ENCODE results near the gene MEX3B.

MEX3B gene

DNA sequence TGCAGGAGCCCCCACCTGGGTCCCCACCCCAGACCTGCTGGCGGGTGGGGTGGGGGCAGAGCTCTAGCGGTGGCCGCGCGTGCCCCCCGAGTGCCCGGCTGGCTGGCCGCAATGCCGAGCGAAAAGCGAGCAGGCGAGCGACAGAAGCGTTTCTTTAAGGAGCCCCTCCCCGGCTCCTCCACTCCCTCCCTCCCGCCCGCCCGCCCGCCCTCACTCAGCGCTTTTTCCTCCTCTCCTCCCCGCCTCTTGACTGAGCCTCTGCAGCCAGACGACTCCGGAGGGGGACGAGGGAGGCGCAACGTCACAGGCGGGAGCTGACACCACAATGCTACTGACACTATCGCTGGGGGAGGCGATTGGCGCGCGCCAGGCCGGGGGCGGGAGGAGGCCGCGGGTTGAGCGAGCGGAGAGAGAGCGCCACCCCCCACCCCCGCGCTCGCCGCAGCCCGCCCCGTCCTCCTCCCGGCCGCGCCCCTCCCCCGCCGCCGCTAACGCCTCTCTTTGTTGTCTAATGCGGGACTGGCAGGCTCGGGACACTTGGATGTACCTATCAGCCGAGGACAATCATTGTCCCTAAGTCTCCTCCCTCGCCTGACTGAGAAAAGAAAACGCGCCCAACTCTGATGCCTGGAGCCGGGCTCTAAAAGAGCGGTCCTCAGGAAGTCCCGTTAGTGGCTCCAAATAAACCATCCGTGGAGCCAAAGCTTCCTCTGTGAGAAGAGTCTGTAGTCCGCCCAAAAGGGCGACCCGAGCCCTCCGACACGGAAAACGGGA, at the start of gene MEX3B:
Gene MEX3B (minus strand): TSS at position 127 of the 774 bp plus-strand sequence. CDS start 313 bp downstream, outside the sequence.
- peak; percentile 98 for DNase-seq (ENCODE audit: low read depth)
- peak within 1 kb of the TSS; percentile 83 for H3K4me3 ChIP-seq (replicated peaks; ENCODE audit: low read depth, low read length)
- TF ChIP-seq, protein P1, sequence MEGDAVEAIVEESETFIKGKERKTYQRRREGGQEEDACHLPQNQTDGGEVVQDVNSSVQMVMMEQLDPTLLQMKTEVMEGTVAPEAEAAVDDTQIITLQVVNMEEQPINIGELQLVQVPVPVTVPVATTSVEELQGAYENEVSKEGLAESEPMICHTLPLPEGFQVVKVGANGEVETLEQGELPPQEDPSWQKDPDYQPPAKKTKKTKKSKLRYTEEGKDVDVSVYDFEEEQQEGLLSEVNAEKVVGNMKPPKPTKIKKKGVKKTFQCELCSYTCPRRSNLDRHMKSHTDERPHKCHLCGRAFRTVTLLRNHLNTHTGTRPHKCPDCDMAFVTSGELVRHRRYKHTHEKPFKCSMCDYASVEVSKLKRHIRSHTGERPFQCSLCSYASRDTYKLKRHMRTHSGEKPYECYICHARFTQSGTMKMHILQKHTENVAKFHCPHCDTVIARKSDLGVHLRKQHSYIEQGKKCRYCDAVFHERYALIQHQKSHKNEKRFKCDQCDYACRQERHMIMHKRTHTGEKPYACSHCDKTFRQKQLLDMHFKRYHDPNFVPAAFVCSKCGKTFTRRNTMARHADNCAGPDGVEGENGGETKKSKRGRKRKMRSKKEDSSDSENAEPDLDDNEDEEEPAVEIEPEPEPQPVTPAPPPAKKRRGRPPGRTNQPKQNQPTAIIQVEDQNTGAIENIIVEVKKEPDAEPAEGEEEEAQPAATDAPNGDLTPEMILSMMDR (IDR thresholded peaks at IDR 0.05; ENCODE audit: low read length, missing control alignments): no peak

DNA sequence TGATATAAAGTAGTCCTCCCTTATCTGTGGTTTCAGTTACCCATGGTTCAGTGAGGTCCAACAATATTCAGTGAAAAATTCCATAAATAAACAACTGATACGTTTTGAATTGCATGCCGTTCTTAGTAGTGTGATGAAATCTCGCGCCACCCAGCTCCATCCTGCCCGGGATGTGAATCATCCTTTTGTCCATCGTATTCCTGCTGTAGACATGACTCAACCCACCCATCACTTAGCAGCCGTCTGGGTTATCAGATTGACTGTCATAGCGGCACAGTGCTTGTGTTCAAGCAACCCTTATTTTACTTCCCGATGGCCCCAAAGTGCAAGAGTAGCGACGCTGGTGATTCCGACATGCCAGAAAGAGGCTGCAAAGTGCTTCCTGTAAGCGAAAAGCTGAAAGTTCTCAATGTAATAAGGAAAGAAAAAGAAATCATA, 48.0 kb upstream of the MEX3B start:
- peak overlapping the region; percentile 25 for H3K4me3 ChIP-seq (replicated peaks; ENCODE audit: low read depth, low read length)
- DNase-seq (ENCODE audit: low read depth): peak; percentile 94
- TF ChIP-seq, protein P1 (IDR thresholded peaks at IDR 0.05; ENCODE audit: low read length, missing control alignments): no peak

DNA sequence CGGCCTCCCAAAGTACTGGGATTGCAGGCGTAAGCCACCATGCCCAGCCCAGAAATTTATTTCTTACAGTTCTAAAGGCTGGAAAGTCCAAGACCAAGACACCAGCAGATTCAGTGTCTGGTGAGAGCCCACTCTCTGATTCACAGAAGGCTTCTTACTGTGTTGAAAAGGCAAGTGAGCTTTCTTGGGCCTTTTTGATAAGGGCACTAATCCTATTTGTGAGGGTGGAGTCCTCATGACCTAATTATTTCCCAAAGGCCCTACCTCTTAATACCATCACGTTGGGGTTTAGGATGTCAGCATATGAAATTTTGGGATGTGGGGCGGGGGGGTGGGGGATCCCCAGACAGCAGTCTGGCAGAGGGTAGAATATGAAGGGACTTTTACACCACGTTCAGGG, 47.5 kb upstream of the MEX3B start:
- TF ChIP-seq, protein P1 (IDR thresholded peaks at IDR 0.05; ENCODE audit: low read length, missing control alignments): no peak
- no peak overlapping the region for H3K4me3 ChIP-seq (replicated peaks; ENCODE audit: low read depth, low read length)
- no peak for DNase-seq (ENCODE audit: low read depth)

DNA sequence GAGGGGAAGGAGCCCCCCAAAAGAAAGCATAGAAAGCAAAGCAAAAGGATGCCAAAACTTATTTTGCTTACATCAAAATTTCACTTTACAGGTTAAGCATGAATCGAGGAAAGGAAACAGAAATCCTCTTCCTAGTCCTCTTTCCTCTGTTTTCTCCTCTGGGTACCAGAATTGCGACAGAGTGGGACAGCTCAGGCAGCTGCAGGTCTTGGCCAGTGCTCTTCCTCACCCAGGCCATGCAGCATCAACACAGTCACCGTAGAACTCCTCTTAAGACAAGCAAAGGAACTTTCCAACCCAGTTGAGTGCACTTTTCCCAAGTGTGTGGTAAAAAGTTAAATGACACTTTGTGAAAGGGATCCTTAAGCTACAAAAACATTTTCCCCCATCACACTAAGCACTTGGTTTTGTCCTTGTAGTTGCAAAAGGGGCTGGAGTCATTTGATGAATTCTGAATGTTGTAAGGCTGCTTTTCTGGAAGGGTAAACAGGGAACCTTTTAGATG, 45.9 kb upstream of the MEX3B start:
- DNase-seq (ENCODE audit: low read depth): no peak
- TF ChIP-seq, protein P1 (IDR thresholded peaks at IDR 0.05; ENCODE audit: low read length, missing control alignments): no peak
- H3K4me3 ChIP-seq (replicated peaks; ENCODE audit: low read depth, low read length): no peak overlapping the region

DNA sequence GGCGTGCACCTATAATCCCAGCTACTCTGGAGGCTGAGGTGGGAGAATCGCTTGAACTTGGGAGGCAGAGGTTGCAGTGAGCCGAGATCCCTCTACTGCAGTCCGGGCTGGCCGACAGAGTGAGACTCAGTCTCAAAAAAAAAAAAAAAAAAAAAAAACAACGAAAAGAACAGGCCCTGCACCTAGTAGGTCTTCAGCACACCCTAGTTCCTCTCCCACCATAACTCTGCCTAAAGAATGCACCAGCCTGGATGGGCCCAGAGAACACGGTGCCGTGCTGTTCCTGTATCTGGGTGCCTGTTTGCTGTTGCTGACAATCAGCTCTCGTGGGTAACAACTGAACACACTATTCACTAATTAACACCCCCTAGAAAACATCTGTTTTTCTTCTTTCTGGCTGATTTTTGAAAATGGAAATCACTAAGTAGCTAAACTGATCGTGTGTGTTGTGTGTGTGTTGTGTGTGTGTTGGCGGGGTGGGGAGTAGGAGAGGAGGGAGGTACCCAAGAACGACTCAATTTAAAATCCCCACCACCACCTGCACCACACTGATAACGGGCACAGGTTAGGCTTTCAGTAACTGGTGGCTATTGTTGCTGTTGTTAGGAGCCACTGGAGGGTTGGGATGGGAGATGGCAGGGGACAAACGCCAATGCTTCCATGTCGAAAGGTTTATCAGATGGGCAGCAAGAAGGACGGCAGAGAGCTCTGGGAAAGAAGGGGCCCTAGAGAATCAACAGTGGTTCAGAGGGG, 40.6 kb upstream of the MEX3B start:
- TF ChIP-seq, protein P1 (IDR thresholded peaks at IDR 0.05; ENCODE audit: low read length, missing control alignments): no peak
- H3K4me3 ChIP-seq (replicated peaks; ENCODE audit: low read depth, low read length): no peak overlapping the region
- no peak for DNase-seq (ENCODE audit: low read depth)

DNA sequence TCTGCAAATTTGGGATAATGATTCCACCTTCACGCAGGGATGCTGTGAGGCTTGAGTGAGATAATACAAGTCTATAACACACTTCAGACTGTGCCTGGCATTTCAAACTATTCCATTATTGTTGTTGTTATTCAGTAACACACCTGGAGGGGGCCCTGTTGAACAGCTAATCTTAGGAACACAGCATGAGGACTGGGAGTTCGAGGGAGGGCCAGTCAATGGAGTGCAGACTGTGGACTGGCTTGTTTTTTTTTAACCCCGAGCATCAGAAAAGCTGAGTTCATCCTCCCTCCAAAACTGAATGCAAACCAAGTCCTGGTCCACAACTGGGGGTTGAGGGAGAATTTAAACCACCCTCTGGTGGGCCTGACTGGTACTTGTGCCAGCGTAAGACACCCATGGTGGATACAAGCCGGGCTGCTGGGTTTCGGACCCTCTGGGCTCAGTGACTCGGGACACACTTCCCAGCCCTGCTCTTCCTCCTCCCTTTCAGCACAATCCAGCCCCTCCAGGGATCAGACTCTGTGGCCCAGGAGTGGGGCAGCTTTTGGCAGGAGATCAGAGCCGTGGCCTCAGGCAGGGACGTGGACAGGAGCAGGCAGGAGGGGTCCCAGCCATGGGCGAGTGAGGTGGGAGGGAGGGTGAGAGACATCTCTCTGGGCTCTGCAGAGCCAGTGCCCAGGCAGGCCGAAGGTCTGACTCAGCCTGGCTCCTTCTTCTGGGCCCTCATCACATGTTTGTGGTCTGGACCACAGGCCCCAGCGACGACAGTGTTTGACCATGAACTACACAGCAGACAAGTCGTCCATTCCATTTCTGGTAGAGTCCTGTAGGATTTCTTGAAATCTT, 36.3 kb upstream of the MEX3B start:
- TF ChIP-seq, protein P1 (IDR thresholded peaks at IDR 0.05; ENCODE audit: low read length, missing control alignments): peak; percentile 15
- H3K4me3 ChIP-seq (replicated peaks; ENCODE audit: low read depth, low read length): no peak overlapping the region
- DNase-seq (ENCODE audit: low read depth): peak; percentile 71
